Esophagus squamous epithelium (tissue), 4 donors: ENCODE measurements around the gene ASAP2.

Experiments used
- CTCF ChIP-seq, 6 experiments: fragments of 450-650 bp in 4 of 6; fragments of 200-600 bp in 2 of 6; sonication (generic) in 2 of 6; IDR thresholded peaks; one replicate each; pipeline ENCODE4 v1.5.1; 2016 to 2019; ENCODE audit warnings: antibody characterized with exemption in 6 of 6, mild to moderate bottlenecking in 4 of 6, moderate library complexity in 4 of 6
- POLR2A ChIP-seq, 4 donors: fragments of 450-650 bp; IDR thresholded peaks; one replicate each; pipeline ENCODE4 v1.6.1; 2017; ENCODE audit warnings: antibody characterized with exemption in 4 of 4, mild to moderate bottlenecking in 4 of 4, moderate library complexity in 3 of 4

- TF ChIP-seq POLR2A (IDR thresholded peaks at IDR 0.05) (no peak), CTCF (IDR thresholded peaks at IDR 0.05) (no peak)
These were observed 158.3 kb downstream of the ASAP2 start for GRCh38 chr2:9364791-9365497.
